GM23338 (cell line): ENCODE results near the gene PDE4D. TPM values are rescaled to one million over a fixed set of nuclear protein-coding genes. Genes with fewer than 3 reads are reported as not detected.

Experiments used
- ATAC-seq: fragments of 200-7000 bp; cut with Tn5 transposase; 3 replicates; pipeline ENCODE4 v1.9.1; 2020
- DNase-seq: peaks from one replicate; pipeline ENCODE4 v3.0.0-alpha.2; 2015; ENCODE audit warnings: low spot score
- H2AFZ ChIP-seq: fragments of 200-600 bp; sonication (generic); 2 replicates; pipeline ENCODE4 v1.8.0; 2016; ENCODE audit warnings: antibody characterized with exemption, mild to moderate bottlenecking, moderate library complexity
- H3F3A ChIP-seq: fragments of 200-600 bp; sonication (generic); replicated peaks from 2 replicates; pipeline ENCODE4 v1.8.0; 2017; ENCODE audit warnings: antibody characterized with exemption, mixed run types, low read depth
- H3K27ac ChIP-seq: fragments of 200-600 bp; sonication (generic); 2 replicates; pipeline ENCODE4 v1.6.1; 2016; ENCODE audit warnings: low read depth
- H3K27me3 ChIP-seq: fragments of 200-600 bp; sonication (generic); 2 replicates; pipeline ENCODE4 v1.8.0; 2016; ENCODE audit warnings: mild to moderate bottlenecking, mixed run types, moderate library complexity; ENCODE audit not compliant: insufficient read depth
- H3K36me3 ChIP-seq: fragments of 200-600 bp; sonication (generic); 2 replicates; pipeline ENCODE4 v1.8.0; 2016; ENCODE audit warnings: mild to moderate bottlenecking; ENCODE audit not compliant: insufficient read depth
- H3K4me1 ChIP-seq: fragments of 200-600 bp; sonication (generic); 2 replicates; pipeline ENCODE4 v1.8.0; 2016; ENCODE audit warnings: mild to moderate bottlenecking, moderate library complexity; ENCODE audit not compliant: insufficient read depth
- H3K4me2 ChIP-seq: fragments of 200-600 bp; sonication (generic); 2 replicates; pipeline ENCODE4 v1.7.1; 2017; ENCODE audit warnings: mixed run types
- H3K4me3 ChIP-seq: fragments of 200-600 bp; sonication (generic); 2 replicates; pipeline ENCODE4 v1.6.1; 2016; ENCODE audit warnings: mixed run types
- H3K79me2 ChIP-seq: fragments of 200-600 bp; sonication (generic); replicated peaks from 2 replicates; pipeline ENCODE4 v1.8.0; 2017; ENCODE audit warnings: mild to moderate bottlenecking; ENCODE audit not compliant: insufficient read depth
- H3K9me2 ChIP-seq: fragments of 200-600 bp; sonication (generic); 2 replicates; pipeline ENCODE4 v1.8.0; 2017; ENCODE audit not compliant: insufficient read depth
- H4K20me1 ChIP-seq: fragments of 200-600 bp; sonication (generic); replicated peaks from 2 replicates; pipeline ENCODE4 v1.8.0; 2017; ENCODE audit warnings: mild to moderate bottlenecking; ENCODE audit not compliant: insufficient read depth
- H3K27ac Mint-ChIP-seq: 2 replicates; pipeline ENCODE4 v1.8.0; 2020; ENCODE audit warnings: inconsistent platforms, mild to moderate bottlenecking, moderate library complexity, mixed read lengths
- H3K27me3 Mint-ChIP-seq: 3 replicates; pipeline ENCODE4 v1.8.0; 2022; ENCODE audit warnings: low read depth, mild to moderate bottlenecking, moderate library complexity, mixed read lengths, inconsistent platforms; ENCODE audit not compliant: insufficient read depth, poor library complexity
- H3K36me3 Mint-ChIP-seq: 3 replicates; pipeline ENCODE4 v1.8.0; 2021; ENCODE audit warnings: low read depth, mild to moderate bottlenecking, inconsistent platforms, moderate library complexity, mixed read lengths
- H3K4me1 Mint-ChIP-seq: 3 replicates; pipeline ENCODE4 v1.8.0; 2020; ENCODE audit warnings: mild to moderate bottlenecking, inconsistent platforms, mixed read lengths
- H3K4me3 Mint-ChIP-seq: 3 replicates; pipeline ENCODE4 v1.8.0; 2021; ENCODE audit warnings: moderate library complexity, mild to moderate bottlenecking, inconsistent platforms, mixed read lengths
- H3K9me3 Mint-ChIP-seq: 3 replicates; pipeline ENCODE4 v1.8.0; 2020; ENCODE audit warnings: moderate library complexity, mild to moderate bottlenecking, inconsistent platforms, mixed read lengths
- CREB1 ChIP-seq: fragments of 250-450 bp; sonication (Bioruptor Pico); IDR thresholded peaks from 2 replicates; pipeline ENCODE4 v1.5.0; 2020; ENCODE audit warnings: low read depth, mild to moderate bottlenecking, moderate library complexity
- CTCF ChIP-seq, 2 experiments: fragments of 200-600 bp in 1 of 2; sonication (generic) in 1 of 2; conservative IDR thresholded peaks; 2 replicates each; pipeline versions ENCODE4 v1.5.1 to v1.6.1; 2016 to 2017; ENCODE audit warnings: antibody characterized with exemption in 2 of 2, low read depth in 2 of 2, mild to moderate bottlenecking in 2 of 2, moderate library complexity in 1 of 2
- ETS1 ChIP-seq: IDR thresholded peaks from 2 replicates; pipeline ENCODE4 v1.6.1; 2016; ENCODE audit warnings: antibody characterized with exemption
- EZH2 ChIP-seq: fragments of 200-600 bp; sonication (generic); IDR thresholded peaks from one replicate; pipeline ENCODE4 v1.8.0; 2017; ENCODE audit warnings: antibody characterized with exemption, mild to moderate bottlenecking, low read depth; ENCODE audit not compliant: unreplicated experiment
- EZH2phosphoT487 ChIP-seq: fragments of 200-600 bp; sonication (generic); IDR thresholded peaks from one replicate; pipeline ENCODE4 v1.8.1; 2018; ENCODE audit warnings: antibody characterized with exemption; ENCODE audit not compliant: unreplicated experiment
- JUNB ChIP-seq: IDR thresholded peaks from one replicate; pipeline ENCODE4 v1.6.1; 2016; ENCODE audit warnings: antibody characterized with exemption; ENCODE audit not compliant: unreplicated experiment
- NANOG ChIP-seq: IDR thresholded peaks from 2 replicates; pipeline ENCODE4 v1.6.1; 2016; ENCODE audit warnings: antibody characterized with exemption, borderline replicate concordance
- POLR2AphosphoS5 ChIP-seq: IDR thresholded peaks from 2 replicates; pipeline ENCODE4 v1.6.1; 2016; ENCODE audit warnings: antibody characterized with exemption, low read depth
- REST ChIP-seq: IDR thresholded peaks from one replicate; pipeline ENCODE4 v1.6.1; 2018; ENCODE audit warnings: antibody characterized with exemption; ENCODE audit not compliant: unreplicated experiment
- STAT1 ChIP-seq: IDR thresholded peaks from one replicate; pipeline ENCODE4 v1.6.1; 2016; ENCODE audit warnings: antibody characterized with exemption; ENCODE audit not compliant: unreplicated experiment
- ZNF114 ChIP-seq: fragments of 250-450 bp; sonication (Bioruptor Pico); IDR thresholded peaks from 2 replicates; pipeline ENCODE4 v1.5.0; 2020; ENCODE audit warnings: mild to moderate bottlenecking, moderate library complexity
- ZNF331 ChIP-seq: fragments of 250-450 bp; sonication (Bioruptor Pico); IDR thresholded peaks from 2 replicates; pipeline ENCODE4 v1.5.0; 2020; ENCODE audit warnings: low read depth, mild to moderate bottlenecking, moderate library complexity
- ZNF462 ChIP-seq: fragments of 250-450 bp; sonication (Bioruptor Pico); IDR thresholded peaks from 2 replicates; pipeline ENCODE4 v1.5.0; 2020; ENCODE audit warnings: mild to moderate bottlenecking, moderate library complexity
- polyA plus RNA-seq: library from polyadenylated mRNA; unstranded; fragments of >200 nt; fragmentation: Nextera tagmentation; extraction: Ambion mirVana; gene quantifications from 2 replicates; pipeline ENCODE4 v1.2.1, GENCODE V29; 2016
- total RNA-seq: library from RNA; depleted of rRNA; stranded (reverse); fragments of >200 nt; shearing (Covaris generic); gene quantifications from 2 replicates; pipeline ENCODE4 v1.2.3, GENCODE V29; 2014

The PDE4D gene
- total and polyA plus RNA-seq, 2 experiments from 2014 or later, result 2.1 to 4.7 TPM

- H3K9me3 Mint-ChIP-seq, result peaks cover 5% of the 10 kb centered on the region
- peaks cover 4% of the 10 kb centered on the region; the same call in 2 of the 3 replicates for H3K4me1 Mint-ChIP-seq
- no peak overlapping the region for H3K4me3 ChIP-seq
Measured at GRCh38 chr5:58946230-58946629, 947.3 kb downstream of the PDE4D start.

More at GRCh38 chr5:58946230-58946629, 947.3 kb downstream of the PDE4D start:
- no peaks in the 10 kb centered on the region for H4K20me1 ChIP-seq
- peaks cover 6% of the 10 kb centered on the region; the same call in 1 of the 2 replicates for H3K36me3 ChIP-seq
- DNase-seq (no peak), ATAC-seq (no peak)
- Mint-ChIP-seq H3K27ac (no peak overlapping the region), H3K27me3 (peaks cover 1% of the 10 kb centered on the region), H3K36me3 (peaks cover 5% of the 10 kb centered on the region; the same call in 1 of the 3 replicates), H3K4me3 (no peak overlapping the region)
- H3K9me2 ChIP-seq, result no peaks in the 10 kb centered on the region; the same call in none of the 2 replicates
- no peak overlapping the region for H3K4me2 ChIP-seq
- H3K79me2 ChIP-seq, result no peaks in the 10 kb centered on the region
- H3F3A ChIP-seq, result no peaks in the 10 kb centered on the region
- no peaks in the 10 kb centered on the region for H3K4me1 ChIP-seq
- H3K27me3 ChIP-seq, result no peaks in the 10 kb centered on the region
- H2AFZ ChIP-seq, result peak overlapping the region; percentile 69; the same call in 1 of the 2 replicates
- H3K27ac ChIP-seq, result no peak overlapping the region
- TF ChIP-seq CTCF (conservative IDR thresholded peaks at IDR 0.05; ENCODE audit: low read depth in 2 of 2) (no peak), ZNF331 (CRISPR knock-in tag) (no peak), EZH2 (no peak), CREB1 (CRISPR knock-in tag) (no peak), STAT1 (no peak), NANOG (no peak), ETS1 (no peak), EZH2phosphoT487 (no peak), REST (no peak), POLR2AphosphoS5 (no peak), ZNF114 (no peak), ZNF462 (no peak), JUNB (no peak)
